CD14-positive monocyte (primary cell): ENCODE measurements around the gene VAT1L. TPM values are rescaled to one million over a fixed set of nuclear protein-coding genes. Genes with fewer than 3 reads are reported as not detected.

Experiments used
- DNase-seq, 3 donors: peaks; one replicate each; pipeline ENCODE4 v3.0.0-alpha.2; 2011 to 2022
- H2AFZ ChIP-seq: 2 replicates; pipeline ENCODE4 v1.6.0; 2012; ENCODE audit warnings: mild to moderate bottlenecking, low read depth, low read length, inconsistent platforms; ENCODE audit not compliant: insufficient read depth, poor library complexity, severe bottlenecking
- H3K27ac ChIP-seq, 2 donors: 1 replicate in 1 of 2; 2 replicates in 1 of 2; pipeline ENCODE4 v1.5.1; 2012 to 2013; ENCODE audit warnings: low read length in 2 of 2, control low read depth in 1 of 2, inconsistent platforms in 1 of 2, low read depth in 1 of 2, mild to moderate bottlenecking in 1 of 2
- H3K27me3 ChIP-seq, 2 donors: one replicate each; pipeline versions ENCODE4 v1.6.0 to v1.6.1; 2011 to 2013; ENCODE audit warnings: low read length in 2 of 2; ENCODE audit not compliant: control insufficient read depth in 2 of 2, insufficient read depth in 2 of 2
- H3K36me3 ChIP-seq, 2 donors: replicated peaks in 1 of 2; 1 replicate in 1 of 2; 2 replicates in 1 of 2; pipeline versions ENCODE4 v1.5.1 to v1.6.1; 2012 to 2013; ENCODE audit warnings: low read length in 2 of 2, control low read depth in 1 of 2, inconsistent platforms in 1 of 2, mild to moderate bottlenecking in 1 of 2; ENCODE audit not compliant: insufficient read depth in 2 of 2, control insufficient read depth in 1 of 2
- H3K4me1 ChIP-seq, 2 donors: 1 replicate in 1 of 2; 2 replicates in 1 of 2; pipeline versions ENCODE4 v1.5.1 to v1.6.1; 2012 to 2013; ENCODE audit warnings: low read length in 2 of 2, control low read depth in 1 of 2, inconsistent platforms in 1 of 2, mild to moderate bottlenecking in 1 of 2, moderate library complexity in 1 of 2; ENCODE audit not compliant: insufficient read depth in 2 of 2, control insufficient read depth in 1 of 2
- H3K4me2 ChIP-seq: replicated peaks from 2 replicates; pipeline ENCODE3; 2012; ENCODE audit warnings: low read length, moderate library complexity, mild to moderate bottlenecking; ENCODE audit not compliant: poor library complexity, severe bottlenecking; ENCODE audit errors: extremely low read depth
- H3K4me3 ChIP-seq, 3 experiments: fragments of 200-600 bp in 1 of 3; sonication (generic) in 1 of 3; replicated peaks in 1 of 3; 1 replicate in 2 of 3; 2 replicates in 1 of 3; pipeline ENCODE4 v1.5.1; 2011 to 2013; ENCODE audit warnings: low read length in 3 of 3, mild to moderate bottlenecking in 3 of 3, control low read depth in 2 of 3, low read depth in 2 of 3, inconsistent platforms in 1 of 3, moderate library complexity in 1 of 3
- H3K79me2 ChIP-seq: 2 replicates; pipeline ENCODE4 v1.6.0; 2012; ENCODE audit warnings: mild to moderate bottlenecking, control low read depth, inconsistent platforms, low read length, moderate library complexity; ENCODE audit not compliant: insufficient read depth
- H3K9ac ChIP-seq: 2 replicates; pipeline ENCODE4 v1.6.0; 2017; ENCODE audit warnings: low read length, mild to moderate bottlenecking; ENCODE audit not compliant: insufficient read depth, poor library complexity, severe bottlenecking
- H3K9me3 ChIP-seq, 2 donors: replicated peaks in 1 of 2; 1 replicate in 1 of 2; 2 replicates in 1 of 2; pipeline versions ENCODE4 v1.5.1 to v1.6.1; 2012 to 2013; ENCODE audit warnings: low read length in 2 of 2, control low read depth in 1 of 2; ENCODE audit not compliant: control insufficient read depth in 1 of 2, insufficient read depth in 1 of 2
- H4K20me1 ChIP-seq: 2 replicates; pipeline ENCODE4 v1.6.0; 2012; ENCODE audit warnings: mild to moderate bottlenecking, low read length, control low read depth, moderate library complexity; ENCODE audit not compliant: insufficient read depth
- H3K27ac Mint-ChIP-seq, 7 donors: one replicate each; pipeline ENCODE4 v1.8.0; 2020; ENCODE audit warnings: mild to moderate bottlenecking in 7 of 7, mixed read lengths in 7 of 7, moderate library complexity in 6 of 7, inconsistent platforms in 2 of 7
- H3K27me3 Mint-ChIP-seq, 3 donors: one replicate each; pipeline ENCODE4 v1.8.0; 2021 to 2022; ENCODE audit warnings: low read depth in 3 of 3, mild to moderate bottlenecking in 3 of 3, mixed read lengths in 3 of 3, moderate library complexity in 3 of 3, inconsistent platforms in 1 of 3
- H3K36me3 Mint-ChIP-seq, 2 donors: one replicate each; pipeline ENCODE4 v1.8.0; 2020; ENCODE audit warnings: mixed read lengths in 2 of 2, inconsistent platforms in 1 of 2, mild to moderate bottlenecking in 1 of 2
- H3K4me1 Mint-ChIP-seq: one replicate; pipeline ENCODE4 v1.8.0; 2020; ENCODE audit warnings: mild to moderate bottlenecking, mixed read lengths
- H3K4me3 Mint-ChIP-seq, 2 donors: one replicate each; pipeline ENCODE4 v1.8.0; 2020; ENCODE audit warnings: mild to moderate bottlenecking in 2 of 2, mixed read lengths in 2 of 2, moderate library complexity in 1 of 2
- H3K9me3 Mint-ChIP-seq, 7 donors: one replicate each; pipeline ENCODE4 v1.8.0; 2020 to 2022; ENCODE audit warnings: mixed read lengths in 7 of 7, mild to moderate bottlenecking in 6 of 7, moderate library complexity in 6 of 7, inconsistent platforms in 2 of 7
- CTCF ChIP-seq: fragments of 200-600 bp; IDR thresholded peaks from one replicate; pipeline ENCODE4 v1.8.0; 2022; ENCODE audit warnings: antibody characterized with exemption, mild to moderate bottlenecking
- WGBS: methylation state at CpG from one replicate; pipeline ENCODE4 v1.1.5; 2013; ENCODE audit warnings: missing lambda C conversion rate; ENCODE audit not compliant: insufficient coverage; 5-methylcytosine and 5-hydroxymethylcytosine counted together
- intact Hi-C, 2 donors: fragments of 100-400 bp; cut with micrococcal nuclease; formaldehyde crosslinking; loops; one replicate each; pipeline versions ENCODE4 v1.15.0 to v1.15.1; 2023
- polyA plus RNA-seq, 3 donors: library from polyadenylated mRNA; depleted of rRNA in 1 of 3; unstranded in 2 of 3; stranded (reverse) in 1 of 3; fragments of 300-500 nt in 2 of 3; fragments of >200 nt in 1 of 3; fragmentation: Illumina TruSeq in 2 of 3; gene quantifications; 1 replicate in 2 of 3; 2 replicates in 1 of 3; pipeline ENCODE4 v1.2.3, GENCODE V29; 2012 to 2021

The VAT1L gene
- polyA plus RNA-seq, 3 donors: not detected

GRCh38 chr16:77833921-77834634, 45.7 kb downstream of the VAT1L start:
- no peaks in the 10 kb centered on the region for H3K79me2 ChIP-seq
- H3K9ac ChIP-seq: no peak overlapping the region
- Mint-ChIP-seq H3K36me3 (no peaks in the 10 kb centered on the region), H3K4me3 (no peak overlapping the region), H3K9me3 (peaks cover 0 to 2% (median 0%) of the 10 kb centered on the region in 7 donors), H3K27ac (no peak overlapping the region), H3K4me1 (no peaks in the 10 kb centered on the region), H3K27me3 (peaks cover 5 to 11% (median 8%) of the 10 kb centered on the region in 3 donors)
- no peak for TF ChIP-seq CTCF
- intact Hi-C loops: no loop called here
- no peaks in the 10 kb centered on the region for H3K4me1 ChIP-seq
- H2AFZ ChIP-seq: no peak overlapping the region
- H3K27ac ChIP-seq: no peak overlapping the region
- DNase-seq: no peak
- no peak overlapping the region for H3K4me2 ChIP-seq
- no peaks in the 10 kb centered on the region for H3K9me3 ChIP-seq
- H3K36me3 ChIP-seq: no peaks in the 10 kb centered on the region
- H3K4me3 ChIP-seq: no peak overlapping the region
- 72% methylated on average over 6 of the region's 10 CpGs for WGBS
- no peaks in the 10 kb centered on the region for H3K27me3 ChIP-seq
- no peaks in the 10 kb centered on the region for H4K20me1 ChIP-seq

- Mint-ChIP-seq H3K4me3 (no peak overlapping the region), H3K27ac (no peak overlapping the region)
These were observed 46.5 kb downstream of the VAT1L start for GRCh38 chr16:77834635-77835540.

More at GRCh38 chr16:77834635-77835540, 46.5 kb downstream of the VAT1L start:
- no CpG with 5 or more reads among the region's 6 CpGs for WGBS
- Histone ChIP-seq H2AFZ (no peak overlapping the region), H3K36me3 (no peaks in the 10 kb centered on the region), H3K4me3 (no peak overlapping the region), H4K20me1 (no peaks in the 10 kb centered on the region), H3K9me3 (no peaks in the 10 kb centered on the region), H3K79me2 (no peaks in the 10 kb centered on the region), H3K27ac (no peak overlapping the region), H3K27me3 (no peaks in the 10 kb centered on the region), H3K9ac (no peak overlapping the region), H3K4me2 (no peak overlapping the region), H3K4me1 (no peaks in the 10 kb centered on the region)
- DNase-seq: no peak
- intact Hi-C loops: no loop called here
- H3K36me3 Mint-ChIP-seq: no peaks in the 10 kb centered on the region
- H3K9me3 Mint-ChIP-seq: peaks cover 0 to 2% (median 0%) of the 10 kb centered on the region in 7 donors
- TF ChIP-seq CTCF: no peak
- no peaks in the 10 kb centered on the region for H3K4me1 Mint-ChIP-seq
- H3K27me3 Mint-ChIP-seq: peaks cover 7 to 11% (median 10%) of the 10 kb centered on the region in 3 donors
